Left ventricle myocardium inferior (tissue), 1 donor: ENCODE results near the gene ABLIM2. TPM values are rescaled to one million over a fixed set of nuclear protein-coding genes. Genes with fewer than 3 reads are reported as not detected.
A peak's percentile ranks its signal among the peaks of the same experiment; 100 is the strongest.

Experiments used
- DNase-seq: peaks from one replicate; pipeline ENCODE4 v3.0.0-alpha.2; 2020
- H3K27ac ChIP-seq: fragments of 200-600 bp; replicated peaks from 2 replicates; pipeline ENCODE4 v1.8.0; 2021
- H3K27me3 ChIP-seq: fragments of 200-600 bp; 2 replicates; pipeline ENCODE4 v1.8.0; 2021; ENCODE audit warnings: low read depth
- H3K36me3 ChIP-seq: fragments of 200-600 bp; 2 replicates; pipeline ENCODE4 v1.8.0; 2021
- H3K4me1 ChIP-seq: fragments of 200-600 bp; 2 replicates; pipeline ENCODE4 v1.8.0; 2021
- H3K4me3 ChIP-seq: fragments of 200-600 bp; 2 replicates; pipeline ENCODE4 v1.8.0; 2021; ENCODE audit warnings: mild to moderate bottlenecking, moderate library complexity
- H3K9me3 ChIP-seq: fragments of 200-600 bp; replicated peaks from 2 replicates; pipeline ENCODE4 v1.8.0; 2021
- CTCF ChIP-seq: fragments of 200-600 bp; IDR thresholded peaks from 2 replicates; pipeline ENCODE4 v1.8.0; 2021; ENCODE audit warnings: antibody characterized with exemption, mild to moderate bottlenecking, borderline replicate concordance
- intact Hi-C: fragments of 100-400 bp; cut with micrococcal nuclease; formaldehyde crosslinking; loops from one replicate; pipeline ENCODE4 v1.11.0; 2022
- total RNA-seq: library from RNA; stranded (reverse); fragmentation: NEBNext Ultra II Directional; extraction: Animal tissue kit (Norgen Biotek cat#: 25700); gene quantifications from one replicate; pipeline ENCODE4 v1.2.1, GENCODE V29; 2021
- donor health status: DM: no; HTN: yes; CAD: no; lungs with severe emphysema.

ABLIM2 gene
- total RNA-seq, 1 donor from 2014 or later = 43.5 TPM

- DNase-seq = no peak
- no peak overlapping the region for H3K27ac ChIP-seq
- intact Hi-C loops = no loop called here
These were observed 11.2 kb downstream of the ABLIM2 start for GRCh38 chr4:8147231-8147970.

GRCh38 chr4:8146157-8146556 lies 12.5 kb downstream of the ABLIM2 start:
- Histone ChIP-seq H3K27me3 (no peaks in the 10 kb centered on the region), H3K4me1 (peaks cover 52% of the 10 kb centered on the region), H3K27ac (peak overlapping the region; percentile 89), H3K36me3 (no peaks in the 10 kb centered on the region), H3K4me3 (no peak overlapping the region), H3K9me3 (no peaks in the 10 kb centered on the region)
- intact Hi-C loops = no loop called here
- no peak for DNase-seq
- TF ChIP-seq CTCF = no peak

More at GRCh38 chr4:8147231-8147970, 11.2 kb downstream of the ABLIM2 start:
- Histone ChIP-seq H3K4me1 (peaks cover 46% of the 10 kb centered on the region), H3K9me3 (no peaks in the 10 kb centered on the region), H3K36me3 (no peaks in the 10 kb centered on the region), H3K4me3 (no peak overlapping the region), H3K27me3 (no peaks in the 10 kb centered on the region)
- TF ChIP-seq CTCF = no peak

- Histone ChIP-seq H3K9me3 (no peaks in the 10 kb centered on the region), H3K27me3 (no peaks in the 10 kb centered on the region), H3K27ac (peak overlapping the region; percentile 89), H3K4me3 (peak overlapping the region; percentile 21), H3K36me3 (no peaks in the 10 kb centered on the region), H3K4me1 (peaks cover 57% of the 10 kb centered on the region)
- TF ChIP-seq CTCF = no peak
- peak; percentile 33 for DNase-seq
- intact Hi-C loops = no loop called here
These were observed 14.3 kb downstream of the ABLIM2 start for GRCh38 chr4:8144359-8144758.

GRCh38 chr4:8143392-8144140 lies 15.0 kb downstream of the ABLIM2 start:
- no peak for TF ChIP-seq CTCF
- H3K27ac ChIP-seq = peak overlapping the region; percentile 89
- peaks cover 57% of the 10 kb centered on the region for H3K4me1 ChIP-seq
- peaks cover under 1% of the 10 kb centered on the region for H3K9me3 ChIP-seq
- no peak overlapping the region for H3K4me3 ChIP-seq
- intact Hi-C loops = no loop called here
- no peak for DNase-seq
- H3K27me3 ChIP-seq = no peaks in the 10 kb centered on the region
- H3K36me3 ChIP-seq = no peaks in the 10 kb centered on the region

GRCh38 chr4:8142556-8142955 lies 16.1 kb downstream of the ABLIM2 start:
- no peaks in the 10 kb centered on the region for H3K36me3 ChIP-seq
- DNase-seq = no peak
- intact Hi-C loops = no loop called here
- no peaks in the 10 kb centered on the region for H3K27me3 ChIP-seq
- peaks cover 57% of the 10 kb centered on the region for H3K4me1 ChIP-seq
- H3K4me3 ChIP-seq = no peak overlapping the region
- H3K27ac ChIP-seq = peak overlapping the region; percentile 89
- TF ChIP-seq CTCF = no peak
- peaks cover 10% of the 10 kb centered on the region for H3K9me3 ChIP-seq
